GM12892 (cell line): ENCODE data around the gene PRSS58.

Experiments used
- POLR2A ChIP-seq: IDR thresholded peaks from 2 replicates; pipeline ENCODE4 v1.6.1; 2011; ENCODE audit warnings: low read depth, low read length, control low read depth
- POLR2AphosphoS5 ChIP-seq: IDR thresholded peaks from 2 replicates; pipeline ENCODE4 v1.6.1; 2011; ENCODE audit warnings: low read depth, low read length, control low read depth
- TAF1 ChIP-seq: IDR thresholded peaks from 2 replicates; pipeline ENCODE4 v1.6.1; 2011; ENCODE audit warnings: low read depth, mild to moderate bottlenecking, control low read depth, low read length, borderline replicate concordance

DNA sequence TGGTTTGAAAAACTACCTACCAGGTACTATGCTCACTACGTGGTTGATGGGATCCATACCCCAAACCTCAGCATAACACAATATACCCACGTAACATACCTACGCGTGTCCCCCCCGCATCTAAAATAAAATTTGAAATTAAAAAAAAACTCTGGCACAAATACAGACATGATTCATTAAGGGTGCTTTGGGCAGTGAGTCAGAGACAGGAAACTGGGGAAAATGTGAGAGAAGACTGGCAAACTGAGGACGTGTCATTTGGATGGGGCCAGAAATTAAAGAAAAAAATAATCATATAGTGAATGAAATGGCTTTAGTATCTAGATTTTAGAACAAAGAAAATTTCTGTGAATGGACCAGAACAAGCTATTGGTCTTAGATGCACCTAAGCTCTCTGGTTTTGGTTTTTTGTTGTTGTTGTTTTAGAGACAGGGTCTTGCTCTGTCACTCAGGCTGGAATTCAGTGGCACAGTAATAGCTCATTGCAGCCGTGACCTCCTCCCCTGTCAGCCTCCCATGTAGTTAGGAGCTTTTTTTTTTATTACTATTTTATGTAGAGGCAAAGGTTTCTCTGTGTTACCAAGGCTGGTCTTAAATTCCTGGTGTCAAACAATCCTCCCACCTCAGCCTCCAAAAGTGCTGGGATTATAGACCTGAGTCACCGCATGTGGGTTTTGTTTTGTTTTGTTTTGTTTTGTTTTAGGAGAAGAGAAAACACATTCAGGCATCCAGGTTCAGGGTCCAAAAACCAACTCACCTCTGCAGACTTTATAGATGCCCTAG is 5.9 kb upstream of the PRSS58 start:
- no peak for TF ChIP-seq POLR2A
- TF ChIP-seq POLR2AphosphoS5: no peak
- TF ChIP-seq TAF1: no peak
